ENCODE data around the gene PYCARD.

DNA sequence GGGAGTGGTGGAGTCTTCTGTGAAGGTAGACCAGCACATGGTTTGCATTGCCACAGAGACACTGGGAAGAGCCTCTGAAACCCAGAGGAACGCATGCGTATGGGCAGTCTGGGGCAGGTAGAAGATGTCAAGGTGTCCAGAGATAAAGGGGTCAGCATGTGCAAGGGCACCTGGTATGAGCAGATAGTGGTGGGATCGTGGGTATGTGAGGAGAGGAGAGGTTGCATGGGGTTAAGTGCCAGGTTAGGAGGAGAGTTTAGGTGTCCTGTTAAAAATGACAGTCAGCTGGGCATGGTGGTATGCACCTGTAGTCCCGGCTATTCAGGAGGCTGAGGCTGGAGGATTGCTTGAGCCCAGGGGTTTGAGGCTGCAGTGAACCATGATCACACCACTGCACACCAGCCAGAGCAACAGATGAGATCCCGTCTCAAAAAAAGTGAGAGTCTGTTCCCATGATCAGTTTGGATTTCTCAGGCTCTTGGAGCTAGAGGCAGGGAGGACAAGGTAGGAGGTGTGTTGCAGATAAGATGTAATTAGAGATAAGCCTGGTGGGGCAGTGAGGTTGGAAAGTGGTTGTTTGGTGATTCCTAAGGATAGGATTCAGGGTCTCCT lies 3.0 kb downstream of the PYCARD start:
- TF ChIP-seq, protein P1, sequence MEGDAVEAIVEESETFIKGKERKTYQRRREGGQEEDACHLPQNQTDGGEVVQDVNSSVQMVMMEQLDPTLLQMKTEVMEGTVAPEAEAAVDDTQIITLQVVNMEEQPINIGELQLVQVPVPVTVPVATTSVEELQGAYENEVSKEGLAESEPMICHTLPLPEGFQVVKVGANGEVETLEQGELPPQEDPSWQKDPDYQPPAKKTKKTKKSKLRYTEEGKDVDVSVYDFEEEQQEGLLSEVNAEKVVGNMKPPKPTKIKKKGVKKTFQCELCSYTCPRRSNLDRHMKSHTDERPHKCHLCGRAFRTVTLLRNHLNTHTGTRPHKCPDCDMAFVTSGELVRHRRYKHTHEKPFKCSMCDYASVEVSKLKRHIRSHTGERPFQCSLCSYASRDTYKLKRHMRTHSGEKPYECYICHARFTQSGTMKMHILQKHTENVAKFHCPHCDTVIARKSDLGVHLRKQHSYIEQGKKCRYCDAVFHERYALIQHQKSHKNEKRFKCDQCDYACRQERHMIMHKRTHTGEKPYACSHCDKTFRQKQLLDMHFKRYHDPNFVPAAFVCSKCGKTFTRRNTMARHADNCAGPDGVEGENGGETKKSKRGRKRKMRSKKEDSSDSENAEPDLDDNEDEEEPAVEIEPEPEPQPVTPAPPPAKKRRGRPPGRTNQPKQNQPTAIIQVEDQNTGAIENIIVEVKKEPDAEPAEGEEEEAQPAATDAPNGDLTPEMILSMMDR (IDR thresholded peaks at IDR 0.05), result no peak
- TF ChIP-seq POLR2A (IDR thresholded peaks at IDR 0.05) (no peak), POLR2AphosphoS5 (IDR thresholded peaks at IDR 0.05) (no peak)
